ENCODE results near the gene RAP1A. TPM values are rescaled to one million over a fixed set of nuclear protein-coding genes. Genes with fewer than 3 reads are reported as not detected.

RAP1A gene
- total RNA-seq, 4 donors from 2014 or later: 61.4 to 167 (median 95.0) TPM

GRCh38 chr1:111624382-111624781 lies 4.8 kb downstream of the RAP1A start:
- TF ChIP-seq CTCF (IDR thresholded peaks at IDR 0.05; ENCODE audit: low read depth): no peak

GRCh38 chr1:111625276-111625675 lies 5.7 kb downstream of the RAP1A start:
- no peak for TF ChIP-seq CTCF (IDR thresholded peaks at IDR 0.05; ENCODE audit: low read depth)

- no peak for TF ChIP-seq CTCF (IDR thresholded peaks at IDR 0.05; ENCODE audit: low read depth)
Measured at GRCh38 chr1:111628153-111628552, 8.6 kb downstream of the RAP1A start.

- TF ChIP-seq CTCF (IDR thresholded peaks at IDR 0.05; ENCODE audit: low read depth): no peak
Measured at GRCh38 chr1:111629190-111629954, 9.8 kb downstream of the RAP1A start.

- TF ChIP-seq CTCF (IDR thresholded peaks at IDR 0.05; ENCODE audit: low read depth): no peak
Measured at GRCh38 chr1:111630567-111630966, 11.0 kb downstream of the RAP1A start.

- no peak for TF ChIP-seq CTCF (IDR thresholded peaks at IDR 0.05; ENCODE audit: low read depth)
Measured at GRCh38 chr1:111631502-111631901, 11.9 kb downstream of the RAP1A start.

GRCh38 chr1:111633736-111634247 lies 14.2 kb downstream of the RAP1A start:
- no peak for TF ChIP-seq CTCF (IDR thresholded peaks at IDR 0.05; ENCODE audit: low read depth)
